KMS-11 (cell line): ENCODE data around the gene SLC17A6.

ENCODE experiments used
- H2AFZ ChIP-seq: fragments of 200-600 bp; sonication (generic); 2 replicates; pipeline ENCODE4 v1.6.1; 2016; ENCODE audit warnings: antibody characterized with exemption, mixed run types, low read depth
- H3K27ac ChIP-seq: fragments of 200-600 bp; sonication (generic); 2 replicates; pipeline ENCODE4 v1.6.1; 2016; ENCODE audit warnings: mild to moderate bottlenecking, mixed run types
- H3K27me3 ChIP-seq: fragments of 200-600 bp; sonication (generic); 2 replicates; pipeline ENCODE4 v1.6.1; 2017; ENCODE audit warnings: mild to moderate bottlenecking, low read depth, mixed run types, moderate library complexity; ENCODE audit not compliant: insufficient read depth
- H3K36me3 ChIP-seq: fragments of 200-600 bp; sonication (generic); 2 replicates; pipeline ENCODE4 v1.6.1; 2017; ENCODE audit warnings: mild to moderate bottlenecking, mixed run types; ENCODE audit not compliant: insufficient read depth
- H3K4me1 ChIP-seq: fragments of 200-600 bp; sonication (generic); 2 replicates; pipeline ENCODE4 v1.6.1; 2016; ENCODE audit warnings: mild to moderate bottlenecking, low read depth, mixed run types; ENCODE audit not compliant: poor library complexity, severe bottlenecking
- H3K4me2 ChIP-seq: fragments of 200-600 bp; sonication (generic); 2 replicates; pipeline ENCODE4 v1.7.0; 2016; ENCODE audit warnings: mild to moderate bottlenecking, mixed run types
- H3K4me3 ChIP-seq: fragments of 200-600 bp; sonication (generic); IDR thresholded peaks from 2 replicates; pipeline ENCODE4 v1.6.1; 2017; ENCODE audit warnings: low read depth, low read length, mixed read lengths; ENCODE audit not compliant: insufficient read depth
- H3K79me2 ChIP-seq: fragments of 200-600 bp; sonication (generic); 2 replicates; pipeline ENCODE4 v1.6.1; 2016; ENCODE audit warnings: low read depth, mixed run types; ENCODE audit not compliant: insufficient read depth
- H3K9ac ChIP-seq: fragments of 200-600 bp; sonication (generic); 2 replicates; pipeline ENCODE4 v1.6.1; 2016; ENCODE audit warnings: mild to moderate bottlenecking, mixed run types
- H4K20me1 ChIP-seq: fragments of 200-600 bp; sonication (generic); 2 replicates; pipeline ENCODE4 v1.6.1; 2016; ENCODE audit warnings: mild to moderate bottlenecking, mixed run types; ENCODE audit not compliant: insufficient read depth
- CTCF ChIP-seq: fragments of 200-600 bp; sonication (generic); conservative IDR thresholded peaks from 2 replicates; pipeline ENCODE4 v1.6.1; 2017; ENCODE audit warnings: low read depth, mild to moderate bottlenecking, antibody characterized with exemption, low read length, moderate library complexity, mixed read lengths

SLC17A6 gene

GRCh38 chr11:22340701-22341587 lies 2.8 kb downstream of the SLC17A6 start:
- no peak overlapping the region for H2AFZ ChIP-seq
- no peaks in the 10 kb centered on the region for H3K79me2 ChIP-seq
- no peak overlapping the region for H3K27ac ChIP-seq
- TF ChIP-seq CTCF = no peak
- no peaks in the 10 kb centered on the region for H3K4me1 ChIP-seq
- no peak overlapping the region for H3K4me3 ChIP-seq
- H4K20me1 ChIP-seq = no peaks in the 10 kb centered on the region
- H3K9ac ChIP-seq = no peak overlapping the region
- H3K27me3 ChIP-seq = no peaks in the 10 kb centered on the region
- no peak overlapping the region for H3K4me2 ChIP-seq
- H3K36me3 ChIP-seq = no peaks in the 10 kb centered on the region

DNA sequence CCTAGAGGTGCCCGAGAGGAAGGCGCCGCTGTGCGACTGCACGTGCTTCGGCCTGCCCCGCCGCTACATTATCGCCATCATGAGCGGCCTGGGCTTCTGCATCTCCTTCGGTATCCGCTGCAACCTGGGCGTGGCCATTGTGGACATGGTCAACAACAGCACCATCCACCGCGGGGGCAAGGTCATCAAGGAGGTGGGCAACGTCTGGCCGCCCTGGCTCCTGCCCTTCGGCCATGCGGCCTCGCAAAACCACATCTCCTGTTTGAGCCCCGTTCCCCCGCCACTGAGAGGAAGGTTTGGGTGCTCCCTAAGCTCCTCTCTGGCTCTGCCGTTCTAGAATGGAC lies 3.4 kb downstream of the SLC17A6 start:
- Histone ChIP-seq H3K9ac (no peak overlapping the region), H3K27me3 (no peaks in the 10 kb centered on the region), H3K4me2 (no peak overlapping the region), H3K79me2 (no peaks in the 10 kb centered on the region), H3K4me3 (no peak overlapping the region), H3K27ac (no peak overlapping the region), H3K36me3 (no peaks in the 10 kb centered on the region), H3K4me1 (no peaks in the 10 kb centered on the region), H4K20me1 (no peaks in the 10 kb centered on the region), H2AFZ (no peak overlapping the region)
- no peak for TF ChIP-seq CTCF

DNA sequence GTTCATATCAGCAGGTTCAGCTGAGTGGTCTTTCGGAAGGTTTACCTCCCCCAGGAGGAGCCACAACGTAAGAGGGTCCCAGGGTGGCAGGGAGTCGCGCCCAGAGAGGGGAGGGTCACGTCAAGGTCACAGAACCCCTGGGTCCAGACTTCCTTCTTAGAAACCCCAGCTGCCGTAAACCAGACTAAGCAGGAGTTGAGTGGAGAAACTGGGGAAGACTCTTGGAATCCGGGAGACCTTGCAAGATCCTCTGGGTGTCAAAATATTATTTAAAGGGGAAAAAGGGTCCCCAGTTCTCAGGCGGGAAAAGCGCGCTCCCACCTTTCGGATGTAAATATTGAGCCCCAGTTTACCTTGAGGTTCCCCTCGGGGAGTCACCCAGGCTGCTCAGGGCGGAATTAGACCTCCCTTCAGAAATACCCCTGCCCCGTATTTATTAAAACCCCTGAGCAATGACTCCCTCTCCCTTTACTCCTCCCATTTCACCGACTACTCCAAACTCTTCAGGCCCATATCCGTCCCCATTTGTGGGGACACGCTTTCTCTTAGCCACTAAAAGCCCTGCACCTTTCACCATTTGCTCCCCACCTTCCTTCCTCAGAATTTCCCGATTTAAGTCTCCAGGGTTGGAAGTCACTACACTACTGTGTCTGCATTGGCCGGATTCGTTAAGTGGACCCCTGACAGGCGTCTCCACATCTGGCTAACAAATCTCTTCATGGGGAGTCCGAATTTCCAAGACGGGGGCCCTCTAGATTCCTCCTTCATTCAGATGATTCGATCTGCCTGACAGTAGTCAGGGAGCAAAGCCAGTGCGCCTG lies 4.2 kb downstream of the SLC17A6 start:
- no peak overlapping the region for H3K27ac ChIP-seq

GRCh38 chr11:22343032-22343324 lies 4.8 kb downstream of the SLC17A6 start:
- no peak for TF ChIP-seq CTCF
- H2AFZ ChIP-seq = no peak overlapping the region
- H3K4me3 ChIP-seq = no peak overlapping the region
- H3K9ac ChIP-seq = no peak overlapping the region
- no peak overlapping the region for H3K27ac ChIP-seq
- no peaks in the 10 kb centered on the region for H3K79me2 ChIP-seq
- H4K20me1 ChIP-seq = no peaks in the 10 kb centered on the region
- no peaks in the 10 kb centered on the region for H3K4me1 ChIP-seq
- no peak overlapping the region for H3K4me2 ChIP-seq
- H3K27me3 ChIP-seq = no peaks in the 10 kb centered on the region
- no peaks in the 10 kb centered on the region for H3K36me3 ChIP-seq

More for the DNA sequence above, 4.2 kb downstream of the SLC17A6 start:
- H2AFZ ChIP-seq = no peak overlapping the region
- H4K20me1 ChIP-seq = no peaks in the 10 kb centered on the region
- no peaks in the 10 kb centered on the region for H3K36me3 ChIP-seq
- no peaks in the 10 kb centered on the region for H3K4me1 ChIP-seq
- no peak for TF ChIP-seq CTCF
- H3K4me3 ChIP-seq = no peak overlapping the region
- no peak overlapping the region for H3K9ac ChIP-seq
- H3K4me2 ChIP-seq = no peak overlapping the region
- H3K79me2 ChIP-seq = no peaks in the 10 kb centered on the region
- no peaks in the 10 kb centered on the region for H3K27me3 ChIP-seq
